DMS53 (cell line): Measurements from ENCODE around the gene TCF19.
"Not testable (repeated sequence)": the region's sequence is repeated elsewhere in the genome, so short reads cannot be mapped to it uniquely, and the experiment has no call there.

ENCODE experiments used
- DNase-seq: peaks from one replicate; lab custom pipeline; 2025; lab: John Stamatoyannopoulos, UW

The TCF19 gene

DNA sequence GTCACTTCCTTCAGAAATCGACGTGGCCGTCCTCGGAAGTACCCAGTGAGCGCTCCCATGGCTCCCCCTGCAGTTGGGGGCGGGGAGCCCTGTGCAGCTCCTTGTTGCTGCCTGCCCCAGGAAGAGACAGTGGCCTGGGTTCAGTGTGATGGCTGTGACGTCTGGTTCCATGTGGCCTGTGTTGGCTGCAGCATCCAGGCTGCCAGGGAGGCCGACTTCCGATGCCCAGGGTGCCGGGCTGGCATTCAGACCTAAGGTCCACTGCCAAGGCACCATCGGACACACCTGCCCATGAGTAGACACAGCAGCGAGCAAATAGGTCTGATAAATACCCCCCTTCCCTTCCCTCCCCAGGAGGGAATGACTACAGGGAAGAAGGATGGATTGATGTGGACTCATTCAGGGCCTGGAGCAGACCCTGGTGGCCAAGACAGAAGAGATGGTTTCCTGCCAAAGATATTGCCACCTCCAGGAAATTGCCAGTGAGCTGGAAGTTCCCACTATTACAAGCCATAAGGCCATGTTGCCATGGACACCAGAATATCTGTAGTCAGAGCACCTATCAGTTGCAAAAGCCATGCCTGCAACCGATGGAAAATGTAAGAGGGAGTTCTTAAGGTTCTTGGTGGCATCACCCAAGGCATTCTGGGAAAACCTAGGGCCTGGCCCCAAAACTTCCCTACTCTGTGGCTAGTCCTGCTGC lies 4.2 kb downstream of the TCF19 start:
- no peak for DNase-seq

DNA sequence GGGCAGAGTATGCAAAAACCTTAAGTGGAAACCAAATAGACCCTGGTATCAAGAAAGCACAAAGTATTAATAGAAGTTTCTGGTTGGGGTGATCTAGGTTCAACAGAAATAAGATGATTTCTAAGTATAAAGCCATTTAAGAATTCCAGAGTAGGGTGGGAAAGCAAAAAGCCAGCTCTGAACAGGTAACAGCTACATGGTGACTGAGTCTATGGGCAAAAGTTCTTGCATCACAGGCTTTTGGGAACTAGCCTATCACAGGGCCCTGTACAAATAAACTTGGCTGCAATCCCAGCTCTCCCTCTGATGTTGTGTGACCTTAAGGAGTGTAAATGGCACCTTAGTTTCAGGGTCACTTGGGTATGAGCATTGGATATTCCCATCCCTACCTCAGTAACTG lies 5.5 kb downstream of the TCF19 start:
- no peak for DNase-seq

- not testable (repeated sequence) for DNase-seq
Observed at GRCh38 chr6:31164475-31165063, 6.2 kb downstream of the TCF19 start.

DNA sequence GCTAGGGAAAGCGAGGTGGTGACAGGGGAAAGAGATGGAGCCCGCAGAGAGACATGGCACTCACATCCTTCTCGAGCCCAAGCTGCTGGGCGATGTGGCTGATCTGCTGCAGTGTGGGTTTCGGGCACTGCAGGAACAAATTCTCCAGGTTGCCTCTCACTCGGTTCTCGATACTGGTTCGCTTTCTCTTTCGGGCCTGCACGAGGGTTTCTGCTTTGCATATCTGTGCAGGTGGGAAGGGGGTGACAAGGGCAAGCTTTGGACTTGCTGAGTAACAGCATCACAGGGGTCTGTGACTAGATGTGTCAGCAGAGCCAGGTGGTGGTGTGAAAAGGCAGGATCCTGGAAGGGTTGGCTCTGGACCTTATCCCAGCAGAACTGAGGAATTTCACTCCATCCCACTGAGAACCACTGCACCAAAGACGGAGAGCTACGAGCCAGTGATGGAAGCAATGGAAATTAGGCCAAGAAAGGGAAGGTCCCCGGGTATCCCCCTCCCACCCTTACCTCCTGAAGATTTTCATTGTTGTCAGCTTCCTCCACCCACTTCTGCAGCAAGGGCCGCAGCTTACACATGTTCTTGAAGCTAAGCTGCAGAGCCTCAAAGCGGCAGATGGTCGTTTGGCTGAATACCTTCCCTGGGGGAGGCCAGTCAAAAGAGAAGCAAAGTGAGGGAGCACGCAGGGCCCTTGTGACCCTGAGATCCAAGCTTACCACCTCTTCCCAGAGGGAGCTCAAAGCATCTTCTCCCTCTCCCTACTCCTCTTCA lies 6.9 kb downstream of the TCF19 start:
- not testable (repeated sequence) for DNase-seq

DNA sequence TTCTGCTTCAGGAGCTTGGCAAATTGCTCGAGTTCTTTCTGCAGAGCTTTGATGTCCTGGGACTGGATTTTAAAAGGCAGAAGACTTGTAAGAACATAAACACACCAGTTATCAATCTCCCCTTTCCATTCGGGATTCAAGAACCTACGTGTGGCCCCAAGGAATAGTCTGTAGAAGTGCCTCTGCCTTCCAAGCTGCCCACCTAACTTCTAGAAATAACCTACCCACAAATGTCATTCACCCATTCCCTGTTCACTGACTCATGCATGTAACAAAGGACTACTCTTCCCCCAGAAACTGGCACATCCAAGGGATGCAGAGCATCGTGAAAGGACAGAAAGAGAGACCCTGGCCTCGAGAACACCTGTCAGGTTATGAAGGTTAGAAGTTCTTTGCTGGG lies 7.6 kb downstream of the TCF19 start:
- DNase-seq, result no peak

GRCh38 chr6:31168606-31169005 lies 10.2 kb downstream of the TCF19 start:
- DNase-seq, result no peak

GRCh38 chr6:31169123-31169857 lies 10.9 kb downstream of the TCF19 start:
- no peak for DNase-seq

DNA sequence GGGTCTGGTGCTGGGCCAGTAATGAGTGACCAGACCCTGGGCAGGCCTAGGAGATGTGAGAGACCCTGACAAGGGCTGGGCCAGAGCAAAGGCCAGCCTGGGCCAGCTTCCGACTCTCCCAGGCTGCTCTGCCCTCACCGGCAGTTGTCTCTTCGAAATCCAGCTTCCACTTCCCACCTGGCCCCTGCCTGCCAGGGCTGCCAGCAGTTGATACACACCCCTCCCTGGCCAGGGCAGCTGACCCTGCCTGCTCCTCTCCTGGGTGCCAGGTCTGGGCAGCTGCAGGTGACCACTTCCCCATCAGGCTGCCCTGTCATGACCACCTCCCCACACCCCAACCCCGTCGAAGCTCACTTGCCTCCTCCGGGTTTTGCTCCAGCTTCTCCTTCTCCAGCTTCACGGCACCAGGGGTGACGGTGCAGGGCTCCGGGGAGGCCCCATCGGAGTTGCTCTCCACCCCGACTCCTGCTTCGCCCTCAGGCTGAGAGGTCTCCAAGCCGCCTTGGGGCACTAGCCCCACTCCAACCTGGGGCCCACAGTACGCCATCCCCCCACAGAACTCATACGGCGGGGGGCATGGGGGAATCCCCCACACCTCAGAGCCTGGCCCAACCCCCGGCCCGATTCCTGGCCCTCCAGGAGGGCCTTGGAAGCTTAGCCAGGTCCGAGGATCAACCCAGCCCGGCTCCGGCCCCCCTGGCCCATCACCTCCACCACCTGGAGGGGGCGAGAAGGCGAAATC lies 11.6 kb downstream of the TCF19 start:
- DNase-seq, result not testable (repeated sequence)

GRCh38 chr6:31170600-31170881 lies 12.2 kb downstream of the TCF19 start, which contains the start of gene POU5F1:
Gene POU5F1, minus strand, starts transcription at chr6:31170682. Its CDS starts 62 bp downstream, at chr6:31170620.
- DNase-seq, result no peak

GRCh38 chr6:31170987-31171671 lies 12.7 kb downstream of the TCF19 start:
- no peak for DNase-seq

DNA sequence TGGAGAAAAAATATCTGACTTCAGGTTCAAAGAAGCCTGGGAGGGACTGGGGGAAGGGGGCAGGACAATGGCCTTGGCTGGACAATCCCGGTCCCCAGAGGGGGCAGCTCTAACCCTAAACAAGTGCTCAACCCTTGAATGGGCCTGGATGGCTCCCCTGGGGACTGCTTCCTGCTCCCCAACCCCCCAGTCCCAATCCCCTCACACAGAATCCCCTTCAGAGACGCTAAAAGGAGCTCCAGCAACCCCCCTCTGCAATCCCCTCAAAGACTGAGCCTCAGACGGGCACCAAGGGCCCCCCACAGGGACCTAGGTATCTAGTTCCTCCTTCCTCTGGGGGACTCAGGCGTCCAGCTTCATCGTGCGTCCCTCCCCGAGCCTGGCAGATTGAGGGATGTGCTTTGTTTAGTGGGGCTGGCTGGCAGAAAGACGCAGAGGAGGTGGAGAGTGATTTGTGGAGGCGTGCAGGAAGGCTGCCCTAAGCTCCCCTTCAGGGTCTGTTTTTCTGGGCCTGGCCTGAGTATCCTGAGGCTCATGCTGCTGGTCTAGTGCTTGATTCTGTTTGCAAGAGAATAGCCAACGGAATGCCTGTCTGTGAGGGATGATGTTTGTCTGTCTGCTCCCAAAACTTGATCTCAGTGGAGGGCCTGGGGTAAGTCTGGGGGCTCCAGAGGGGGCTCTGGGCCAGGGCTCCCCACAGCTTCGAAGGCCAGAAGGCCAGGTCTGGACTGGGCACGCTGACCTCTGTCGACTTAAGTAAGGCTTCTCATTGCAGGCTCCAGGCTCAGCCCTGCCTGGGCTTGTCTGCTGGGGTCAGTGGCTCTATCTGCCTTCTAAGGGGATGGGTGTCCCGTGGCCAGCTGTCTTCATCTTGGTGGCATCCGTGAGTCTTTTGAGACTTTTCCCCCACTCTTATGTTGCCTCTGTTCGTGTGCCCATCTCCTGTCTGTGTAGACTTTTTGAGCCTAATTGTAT lies 13.8 kb downstream of the TCF19 start:
- no peak for DNase-seq

- no peak for DNase-seq
Observed at GRCh38 chr6:31172973-31173384, 14.6 kb downstream of the TCF19 start.

DNA sequence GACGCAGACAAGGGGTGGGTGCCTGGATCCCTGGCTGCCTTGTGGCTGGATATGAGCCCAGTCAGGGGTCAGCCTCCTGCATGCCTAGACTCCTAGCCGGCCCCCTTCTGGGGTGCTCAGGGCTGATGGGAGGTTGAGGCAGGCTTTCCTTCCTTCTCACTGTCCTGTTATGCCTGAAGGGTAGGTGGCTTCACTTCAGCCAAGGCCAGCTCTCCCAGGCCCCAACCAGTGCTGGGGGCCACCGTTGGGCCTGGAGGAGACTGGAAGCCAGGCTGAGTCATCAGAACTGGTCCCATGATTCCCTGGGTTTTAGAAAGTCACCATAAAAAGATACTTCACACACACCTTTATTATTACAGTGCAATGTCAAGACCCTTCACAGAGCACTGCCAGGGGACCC lies 15.0 kb downstream of the TCF19 start:
- no peak for DNase-seq

GRCh38 chr6:31174378-31174777 lies 16.0 kb downstream of the TCF19 start:
- DNase-seq, result no peak

DNA sequence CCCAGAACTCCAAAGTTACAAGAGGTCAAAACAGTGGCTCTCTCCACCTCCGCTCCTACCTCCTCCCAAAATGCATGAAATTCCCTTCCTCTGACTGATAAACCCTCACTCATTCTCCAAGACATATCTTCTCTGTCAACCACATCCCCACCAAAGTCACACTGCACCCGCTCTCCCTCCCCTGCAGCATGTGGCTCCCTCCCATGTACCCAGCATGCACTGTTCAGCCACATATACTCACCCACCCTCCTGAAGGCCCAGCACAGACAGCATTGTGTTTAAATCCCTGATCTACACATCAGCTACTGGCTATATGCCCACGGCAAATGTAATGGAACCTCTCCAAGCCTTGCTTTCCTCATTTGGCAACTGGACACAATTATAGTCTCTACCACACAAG lies 17.6 kb downstream of the TCF19 start:
- DNase-seq, result no peak

DNA sequence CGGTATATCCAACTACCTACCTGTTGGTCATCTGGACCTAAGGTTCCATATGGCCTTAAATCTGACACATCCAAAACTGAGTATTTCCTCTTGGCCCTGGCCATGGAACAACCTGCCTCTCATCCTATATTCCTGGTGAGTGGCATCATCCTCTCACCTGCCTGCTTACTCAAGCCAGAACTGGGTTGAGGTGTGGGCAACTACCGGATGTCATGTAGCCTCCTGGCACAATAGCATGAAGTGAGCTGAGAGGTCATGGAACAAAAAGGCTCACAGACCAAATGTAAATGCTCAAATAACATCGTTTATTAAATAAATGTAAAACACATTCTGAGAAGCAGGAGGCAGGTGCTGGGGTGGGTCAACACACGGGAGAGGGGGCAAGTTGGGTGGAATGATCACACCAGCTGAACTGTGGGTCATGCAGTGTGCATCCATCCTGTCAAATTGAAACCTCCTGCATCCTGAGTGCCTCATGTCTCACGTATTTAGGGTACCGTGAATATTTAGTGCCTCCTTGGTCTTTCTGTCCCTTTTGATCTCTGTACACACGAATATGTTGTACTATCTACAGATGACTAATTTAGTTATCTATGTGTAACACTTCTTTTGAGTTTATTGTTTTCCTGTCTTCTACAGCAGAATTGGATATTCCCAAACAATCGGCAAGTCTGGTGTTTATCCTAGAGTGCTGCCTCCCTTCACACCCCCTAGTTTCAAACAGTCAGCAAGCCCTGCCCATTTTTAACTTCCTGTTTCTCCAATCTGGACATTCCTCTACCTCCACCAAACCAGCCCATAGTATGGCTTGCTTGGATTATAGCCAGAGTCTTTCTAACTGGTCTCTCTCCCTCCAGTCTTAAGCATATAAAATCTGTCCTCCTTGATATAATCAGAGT lies 20.0 kb downstream of the TCF19 start:
- DNase-seq, result no peak

- DNase-seq, result no peak
Observed at GRCh38 chr6:31179042-31179386, 20.6 kb downstream of the TCF19 start.

GRCh38 chr6:31179896-31180295 lies 21.5 kb downstream of the TCF19 start:
- no peak for DNase-seq

- no peak for DNase-seq
Observed at GRCh38 chr6:31180500-31180899, 22.1 kb downstream of the TCF19 start.
